HepG2 (cell line): ENCODE measurements around the gene AXIN2. TPM values are rescaled to one million over a fixed set of nuclear protein-coding genes. Genes with fewer than 3 reads are reported as not detected.

Experiments used
- ATAC-seq: fragments of 200-7000 bp; cut with Tn5 transposase; 3 replicates; pipeline ENCODE4 v1.9.1; 2020; ENCODE audit warnings: mild to moderate bottlenecking, moderate library complexity
- BruUV-seq: library from RNA; stranded (reverse); fragments of 400-500 nt; replicated peaks from 2 replicates; lab custom pipeline; 2021; lab: Mats Ljungman, UMichigan
- CTCF ChIA-PET: fragments of 300-600 bp; formaldehyde crosslinking; extraction: SDS; loops from one replicate; lab custom pipeline; 2021; ENCODE audit warnings: low total read pairs, inconsistent platforms, low intra/inter-chr PET ratio; lab: Yijun Ruan, JAX
- POLR2A ChIA-PET: fragments of 350-600 bp; sonication (Branson Sonifier 250); formaldehyde crosslinking; loops from one replicate; lab custom pipeline; 2020; ENCODE audit warnings: antibody characterized with exemption, inconsistent platforms; lab: Yijun Ruan, JAX
- DNase-seq: peaks from one replicate; pipeline ENCODE4 v3.0.0-alpha.2; 2015; ENCODE audit warnings: low spot score
- FAIRE-seq: peaks from 3 replicates; lab custom pipeline; 2011; peaks lifted over from hg19 to GRCh38; lab: Jason Lieb, UNC
- H2AFZ ChIP-seq: one replicate; pipeline ENCODE4 v1.6.1; 2011; ENCODE audit warnings: low read length, inconsistent platforms
- H3K27ac ChIP-seq: fragments of 300-600 bp; 3 replicates; pipeline ENCODE4 v1.8.0; 2011; ENCODE audit warnings: mixed run types, mild to moderate bottlenecking, mixed read lengths, low read length, inconsistent platforms; ENCODE audit not compliant: insufficient read depth; ENCODE audit errors: extremely low read length
- H3K27me3 ChIP-seq, 2 experiments: fragments of 200-600 bp in 1 of 2; 2 replicates in 1 of 2; 3 replicates in 1 of 2; pipeline versions ENCODE4 v1.6.0 to v1.8.0; 2011; ENCODE audit warnings: low read length in 2 of 2, mild to moderate bottlenecking in 2 of 2, moderate library complexity in 2 of 2, inconsistent platforms in 1 of 2; ENCODE audit not compliant: insufficient read depth in 2 of 2, control insufficient read depth in 1 of 2
- H3K36me3 ChIP-seq, 2 experiments: fragments of 200-600 bp in 1 of 2; replicated peaks in 1 of 2; 2 replicates in 1 of 2; 3 replicates in 1 of 2; pipeline versions ENCODE4 v1.5.1 to v1.8.0; 2011; ENCODE audit warnings: low read length in 2 of 2, inconsistent platforms in 1 of 2; ENCODE audit not compliant: insufficient read depth in 2 of 2, control insufficient read depth in 1 of 2
- H3K4me1 ChIP-seq: 2 replicates; pipeline ENCODE4 v1.5.1; 2012; ENCODE audit warnings: low read length, inconsistent platforms; ENCODE audit not compliant: insufficient read depth
- H3K4me2 ChIP-seq: 2 replicates; pipeline ENCODE4 v1.6.0; 2011; ENCODE audit warnings: low read depth, low read length, inconsistent platforms
- H3K4me3 ChIP-seq, 3 experiments: fragments of 200-600 bp in 1 of 3; sonication (generic), shearing (Covaris generic) in 1 of 3; replicated peaks in 1 of 3; 2 replicates each; pipeline ENCODE4 v1.5.1; 2011 to 2016; ENCODE audit warnings: low read length in 3 of 3, inconsistent platforms in 2 of 3, low read depth in 2 of 3, mild to moderate bottlenecking in 2 of 3, control low read depth in 1 of 3, mixed read lengths in 1 of 3; ENCODE audit not compliant: insufficient read depth in 1 of 3
- H3K79me2 ChIP-seq: one replicate; pipeline ENCODE4 v1.6.1; 2011; ENCODE audit warnings: low read length, inconsistent platforms; ENCODE audit not compliant: insufficient read depth
- H3K9ac ChIP-seq: 2 replicates; pipeline ENCODE4 v1.6.0; 2011; ENCODE audit warnings: mild to moderate bottlenecking, low read depth, low read length, inconsistent platforms; ENCODE audit not compliant: insufficient read depth
- H3K9me3 ChIP-seq: 2 replicates; pipeline ENCODE4 v1.5.1; 2012; ENCODE audit warnings: mild to moderate bottlenecking, low read length
- H4K20me1 ChIP-seq: 2 replicates; pipeline ENCODE4 v1.6.0; 2011; ENCODE audit warnings: inconsistent platforms, mild to moderate bottlenecking, low read length, moderate library complexity; ENCODE audit not compliant: insufficient read depth
- ARID5B ChIP-seq: IDR thresholded peaks from 2 replicates; pipeline ENCODE4 v1.4.0; 2020; ENCODE audit warnings: mild to moderate bottlenecking, missing genetic modification reagents
- ASH2L ChIP-seq: fragments of 300-600, 200-600 bp; sonication (generic); IDR thresholded peaks from 2 replicates; pipeline ENCODE4 v1.7.0; 2017; ENCODE audit warnings: low read depth, mild to moderate bottlenecking, moderate library complexity, mixed read lengths, low read length; ENCODE audit not compliant: insufficient read length
- KAT7 ChIP-seq: IDR thresholded peaks from 2 replicates; pipeline ENCODE4 v1.6.1; 2018; ENCODE audit warnings: borderline replicate concordance, missing compliant biosample characterization
- STAT6 ChIP-seq: sonication (generic); formaldehyde crosslinking; IDR thresholded peaks from 2 replicates; pipeline ENCODE4 v1.4.0; 2020; ENCODE audit warnings: missing genetic modification reagents, mild to moderate bottlenecking, borderline replicate concordance
- ZBTB20 ChIP-seq: sonication (generic); formaldehyde crosslinking; IDR thresholded peaks from 2 replicates; pipeline ENCODE4 v1.8.1; 2023; ENCODE audit warnings: missing genetic modification reagents, low read depth, mild to moderate bottlenecking, borderline replicate concordance
- ZFP36L2 ChIP-seq: sonication (generic); formaldehyde crosslinking; IDR thresholded peaks from 2 replicates; pipeline ENCODE4 v1.4.0; 2020; ENCODE audit warnings: missing genetic modification reagents
- ZNF547 ChIP-seq: sonication (generic); formaldehyde crosslinking; IDR thresholded peaks from 2 replicates; pipeline ENCODE4 v1.5.1; 2020; ENCODE audit warnings: mild to moderate bottlenecking, missing genetic modification reagents
- ZNF710 ChIP-seq: sonication (generic); formaldehyde crosslinking; IDR thresholded peaks from 2 replicates; pipeline ENCODE4 v1.5.0; 2020; ENCODE audit warnings: mild to moderate bottlenecking, missing genetic modification reagents, borderline replicate concordance
- WGBS: methylation state at CpG from one replicate; pipeline ENCODE4 v1.1.6; 2017; ENCODE audit warnings: low lambda C conversion rate; 5-methylcytosine and 5-hydroxymethylcytosine counted together
- in situ Hi-C: cut with HindIII; loops from 2 replicates; pipeline ENCODE4 v1.10.0; 2017; ENCODE audit warnings: low pct_unique_long_range_greater_than_20kb; ENCODE audit not compliant: extremely low pct_ligation_motif_present
- intact Hi-C: fragments of 100-400 bp; cut with micrococcal nuclease; formaldehyde crosslinking; loops from one replicate; pipeline ENCODE4 v1.10.0; 2022; ENCODE audit not compliant: unreplicated experiment
- polyA plus RNA-seq, 8 experiments: library from polyadenylated mRNA; depleted of rRNA in 3 of 8; stranded (reverse) in 7 of 8; unstranded in 1 of 8; fragments of >200 nt; fragmentation: Illumina TruSeq in 4 of 8; extraction: Trizol in 4 of 8; gene quantifications; 2 replicates each; pipeline versions ENCODE4 v1.2.1 to v1.2.3, GENCODE V29; 2011 to 2016; ENCODE audit warnings: low read depth in 4 of 8, missing spikeins in 1 of 8, mixed read lengths in 1 of 8; ENCODE audit not compliant: insufficient read depth in 1 of 8
- total RNA-seq, 5 experiments: library from RNA; depleted of rRNA; stranded (reverse); fragments of >200 nt; fragmentation: Illumina TruSeq; extraction: Trizol; gene quantifications; 2 replicates each; pipeline ENCODE4 v1.2.3, GENCODE V29; 2016; ENCODE audit warnings: low read depth in 1 of 5

AXIN2 gene
- total and polyA plus RNA-seq, 2 of the 13 experiments (the other 11 are each of a cell fraction or from before 2014, with no cell fraction given), result 58.6 to 63.4 TPM

- CTCF ChIA-PET, result no interaction called here
- no TSS peak for BruUV-seq
These were observed 38.2 kb upstream of the AXIN2 start for GRCh38 chr17:65599650-65600049.

More at GRCh38 chr17:65599650-65600049, 38.2 kb upstream of the AXIN2 start:
- no peak for FAIRE-seq
- H3K9me3 ChIP-seq, result no peaks in the 10 kb centered on the region
- TF ChIP-seq ZNF547 (CRISPR knock-in tag) (no peak), STAT6 (CRISPR knock-in tag) (no peak), KAT7 (CRISPR knock-in tag) (no peak), ZBTB20 (no peak), ASH2L (no peak), ZNF710 (CRISPR knock-in tag) (no peak), ARID5B (no peak), ZFP36L2 (no peak)
- TF ChIP-seq, all 625 proteins: peak for 0
- in situ Hi-C loops, result no loop called here
- no peaks in the 10 kb centered on the region for H3K79me2 ChIP-seq
- H4K20me1 ChIP-seq, result no peaks in the 10 kb centered on the region
- WGBS, result 65% methylated on average over 5 of the region's 5 CpGs
- H3K27me3 ChIP-seq, result no peaks in the 10 kb centered on the region; a peak in 1 of 5 replicates
- no peaks in the 10 kb centered on the region for H3K36me3 ChIP-seq
- POLR2A ChIA-PET, result no interaction called here
- no peak overlapping the region for H3K4me3 ChIP-seq
- no peak overlapping the region for H3K4me2 ChIP-seq
- intact Hi-C loops, result no loop called here
- H2AFZ ChIP-seq, result no peak overlapping the region
- peaks cover 7% of the 10 kb centered on the region; the same call in 1 of the 2 replicates for H3K4me1 ChIP-seq
- ATAC-seq (no peak), DNase-seq (no peak)
- no peak overlapping the region for H3K9ac ChIP-seq
- H3K27ac ChIP-seq, result no peak overlapping the region
